Measurements from ENCODE around the gene TLCD1.

TLCD1 gene

GRCh38 chr17:28684963-28685362 lies 41.1 kb downstream of the TLCD1 start:
- no peak overlapping the region for H3K4me3 ChIP-seq (ENCODE audit: control insufficient read depth, low read depth, low read length)
- no peak for TF ChIP-seq CTCF (IDR thresholded peaks at IDR 0.05; ENCODE audit: control insufficient read depth, insufficient read depth, low read depth, low read length, missing control alignments)
- DNase-seq (ENCODE audit: low read depth), result no peak

- H3K4me3 ChIP-seq (ENCODE audit: control insufficient read depth, low read depth, low read length), result no peak overlapping the region
- TF ChIP-seq CTCF (IDR thresholded peaks at IDR 0.05; ENCODE audit: control insufficient read depth, insufficient read depth, low read depth, low read length, missing control alignments), result no peak
- no peak for DNase-seq (ENCODE audit: low read depth)
These were observed 43.4 kb downstream of the TLCD1 start for GRCh38 chr17:28682655-28683054.

- no peak for DNase-seq (ENCODE audit: low read depth)
- peak; percentile 21 for TF ChIP-seq CTCF (IDR thresholded peaks at IDR 0.05; ENCODE audit: control insufficient read depth, insufficient read depth, low read depth, low read length, missing control alignments)
- no peak overlapping the region for H3K4me3 ChIP-seq (ENCODE audit: control insufficient read depth, low read depth, low read length)
These were observed 50.1 kb downstream of the TLCD1 start for GRCh38 chr17:28675980-28676379.

GRCh38 chr17:28675490-28675889 lies 50.5 kb downstream of the TLCD1 start:
- TF ChIP-seq CTCF (IDR thresholded peaks at IDR 0.05; ENCODE audit: control insufficient read depth, insufficient read depth, low read depth, low read length, missing control alignments), result no peak
- no peak for DNase-seq (ENCODE audit: low read depth)
- no peak overlapping the region for H3K4me3 ChIP-seq (ENCODE audit: control insufficient read depth, low read depth, low read length)

All from AG09309 (cell line).